ENCODE data around the gene GRIA4. TPM values are rescaled to one million over a fixed set of nuclear protein-coding genes. Genes with fewer than 3 reads are reported as not detected.
"Not testable (repeated sequence)": the region's sequence is repeated elsewhere in the genome, so short reads cannot be mapped to it uniquely, and the experiment has no call there.

Gene GRIA4
- total RNA-seq, 5 donors from 2014 or later (not counting 1 experiment from before 2014, with no cell fraction given): 0.09 TPM; not detected in 4

DNA sequence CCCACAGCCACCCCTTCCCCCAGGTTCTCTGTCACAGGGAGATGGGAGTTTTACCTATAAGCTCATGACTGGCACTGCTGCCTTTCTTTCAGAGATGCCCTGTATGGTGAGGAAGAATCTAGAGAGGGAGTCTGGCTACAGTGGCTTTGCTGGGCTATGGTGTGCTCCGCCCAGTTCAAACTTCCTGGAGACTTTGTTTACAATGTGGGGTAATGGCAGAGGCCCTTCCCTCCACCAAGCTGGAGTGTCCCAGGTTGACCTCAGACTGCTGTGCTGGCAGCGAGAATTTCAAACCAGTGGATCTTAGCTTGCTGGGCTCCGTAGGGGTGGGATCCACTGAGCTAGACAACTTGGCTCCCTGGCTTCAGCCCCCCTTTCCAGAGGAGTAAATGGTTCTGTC lies 268.6 kb downstream of the GRIA4 start:
- Histone ChIP-seq H3K27ac (ENCODE audit: low read length) (no peak overlapping the region), H3K27me3 (replicated peaks in 1 of 2; ENCODE audit: control insufficient read depth in 2 of 2, extremely low read depth in 1 of 2, insufficient read depth in 2 of 2, low read length in 1 of 2) (peaks cover 0 to 6% of the 10 kb centered on the region in 2 experiments), H3K36me3 (ENCODE audit: control insufficient read depth in 2 of 2, extremely low read depth in 1 of 2, insufficient read depth in 1 of 2, low read length in 1 of 2) (no peaks in the 10 kb centered on the region), H3K4me3 (ENCODE audit: control insufficient read depth in 1 of 2, extremely low read depth in 1 of 2, low read length in 1 of 2) (no peak overlapping the region), H3K9me3 (no peaks in the 10 kb centered on the region), H3K4me1 (ENCODE audit: control insufficient read depth in 1 of 2, extremely low read depth in 1 of 2, insufficient read depth in 2 of 2, low read length in 2 of 2) (no peaks in the 10 kb centered on the region)
- H3K27ac Mint-ChIP-seq: no peak overlapping the region
- DNase-seq: no peak
- no peaks in the 10 kb centered on the region for H3K4me1 Mint-ChIP-seq
- H3K4me3 Mint-ChIP-seq: no peak overlapping the region
- H3K36me3 Mint-ChIP-seq: no peaks in the 10 kb centered on the region
- CTCF ChIA-PET: interaction anchor here in 1 of 2 donors (0.6 kb wide), 1 partner anchor 16 kb away, joined by 3 read pairs; no protein-coding TSS in a partner anchor
- WGBS (ENCODE audit: insufficient coverage): 33% methylated on average over 1 of the region's 3 CpGs
- no peaks in the 10 kb centered on the region for H3K27me3 Mint-ChIP-seq
- peaks cover 0 to 7% (median 3%) of the 10 kb centered on the region in 3 donors for H3K9me3 Mint-ChIP-seq
- ATAC-seq (replicated peaks in 1 of 4): no peak
- POLR2A ChIA-PET: interaction anchor here in 1 of 2 donors (1.2 kb wide), 1 partner anchor 23 kb away, joined by 3 read pairs; no protein-coding TSS in a partner anchor

DNA sequence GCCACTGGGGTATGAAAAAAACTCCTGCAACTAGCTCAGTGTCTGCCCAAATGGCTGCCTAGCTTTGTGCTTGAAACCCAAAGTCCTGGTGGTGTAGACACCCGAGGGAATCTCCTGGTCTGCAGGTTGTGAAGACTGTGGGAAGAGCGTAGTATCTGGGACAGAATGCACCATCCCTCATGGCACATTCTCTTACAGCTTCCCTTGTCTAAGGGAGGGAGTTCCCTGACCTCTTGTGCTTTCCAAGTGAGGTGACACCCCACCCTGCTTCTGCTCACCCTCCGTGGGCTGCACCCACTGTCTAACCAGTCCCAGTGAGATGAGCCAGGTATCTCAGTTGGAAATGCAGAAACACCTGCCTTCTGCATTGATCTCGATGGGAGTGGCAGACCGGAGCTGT lies 269.1 kb downstream of the GRIA4 start:
- POLR2A ChIA-PET: interaction anchor here in 1 of 2 donors (1.2 kb wide), 1 partner anchor 23 kb away, joined by 3 read pairs; no protein-coding TSS in a partner anchor
- CTCF ChIA-PET: interaction anchor here in 1 of 2 donors (0.6 kb wide), 1 partner anchor 15 kb away, joined by 3 read pairs; no protein-coding TSS in a partner anchor
- not testable (repeated sequence) for H3K36me3 ChIP-seq (ENCODE audit: control insufficient read depth in 2 of 2, extremely low read depth in 1 of 2, insufficient read depth in 1 of 2, low read length in 1 of 2); ATAC-seq (replicated peaks in 1 of 4); H3K4me1 Mint-ChIP-seq; H3K36me3 Mint-ChIP-seq; H3K9me3 Mint-ChIP-seq; H3K4me3 Mint-ChIP-seq; H3K27ac Mint-ChIP-seq; DNase-seq; H3K4me1 ChIP-seq (ENCODE audit: control insufficient read depth in 1 of 2, extremely low read depth in 1 of 2, insufficient read depth in 2 of 2, low read length in 2 of 2); H3K4me3 ChIP-seq (ENCODE audit: control insufficient read depth in 1 of 2, extremely low read depth in 1 of 2, low read length in 1 of 2); H3K27me3 Mint-ChIP-seq; H3K9me3 ChIP-seq; H3K27me3 ChIP-seq (replicated peaks in 1 of 2; ENCODE audit: control insufficient read depth in 2 of 2, extremely low read depth in 1 of 2, insufficient read depth in 2 of 2, low read length in 1 of 2); H3K27ac ChIP-seq (ENCODE audit: low read length)
- WGBS (ENCODE audit: insufficient coverage): 71% methylated on average over 1 of the region's 5 CpGs

DNA sequence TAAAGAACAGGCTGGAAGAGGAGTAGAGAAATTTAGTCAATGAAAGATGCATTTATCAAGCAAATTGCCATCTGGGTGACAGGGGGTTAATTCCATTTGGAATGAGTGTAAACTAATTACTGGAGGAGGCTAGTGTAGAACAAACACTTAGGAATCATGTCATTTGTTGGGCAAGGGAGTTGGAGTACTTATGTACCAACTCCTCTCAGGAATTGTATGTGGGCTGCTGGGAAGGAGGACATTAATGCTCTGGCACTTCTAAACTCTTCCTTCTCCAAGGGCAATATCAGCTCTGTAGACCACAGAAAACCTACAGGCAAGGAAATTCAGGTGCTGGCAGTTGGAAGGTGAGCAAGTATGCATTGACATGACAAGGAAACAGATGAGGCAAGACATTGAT lies 271.2 kb downstream of the GRIA4 start:
- Histone ChIP-seq H3K4me3 (ENCODE audit: control insufficient read depth in 1 of 2, extremely low read depth in 1 of 2, low read length in 1 of 2) (no peak overlapping the region), H3K36me3 (ENCODE audit: control insufficient read depth in 2 of 2, extremely low read depth in 1 of 2, insufficient read depth in 1 of 2, low read length in 1 of 2) (no peaks in the 10 kb centered on the region), H3K27me3 (replicated peaks in 1 of 2; ENCODE audit: control insufficient read depth in 2 of 2, extremely low read depth in 1 of 2, insufficient read depth in 2 of 2, low read length in 1 of 2) (peaks cover 0 to 6% of the 10 kb centered on the region in 2 experiments), H3K27ac (ENCODE audit: low read length) (no peak overlapping the region), H3K9me3 (no peaks in the 10 kb centered on the region), H3K4me1 (ENCODE audit: control insufficient read depth in 1 of 2, extremely low read depth in 1 of 2, insufficient read depth in 2 of 2, low read length in 2 of 2) (no peaks in the 10 kb centered on the region)
- ATAC-seq (replicated peaks in 1 of 4) (no peak), DNase-seq (no peak)
- Mint-ChIP-seq H3K36me3 (no peaks in the 10 kb centered on the region), H3K27me3 (no peaks in the 10 kb centered on the region), H3K4me1 (no peaks in the 10 kb centered on the region), H3K4me3 (no peak overlapping the region), H3K27ac (no peak overlapping the region), H3K9me3 (no peaks in the 10 kb centered on the region)
- CTCF ChIA-PET: interaction anchor here in 1 of 2 donors (1.4 kb wide), 1 partner anchor 18 kb away, joined by 3 read pairs; no protein-coding TSS in a partner anchor
- POLR2A ChIA-PET: no interaction called here

DNA sequence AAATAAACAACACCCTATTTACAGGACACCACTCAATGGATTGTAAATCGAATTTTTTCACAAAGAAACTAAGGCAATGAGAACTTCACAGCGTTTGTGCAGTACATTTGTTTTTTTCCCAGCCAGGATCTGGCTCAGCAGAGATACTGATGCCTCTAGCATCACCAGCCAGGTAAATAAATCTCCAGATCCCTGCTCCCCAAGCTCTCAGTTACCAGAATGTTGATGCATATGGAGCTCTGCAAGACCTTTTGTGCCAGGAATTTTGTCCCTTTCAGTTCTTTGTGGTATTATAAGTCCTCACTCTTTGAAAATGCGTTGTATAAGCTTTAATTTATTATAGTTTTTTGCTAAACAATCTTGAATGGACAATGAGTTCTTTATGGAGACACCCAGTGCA lies 274.6 kb downstream of the GRIA4 start:
- Histone ChIP-seq H3K27me3 (replicated peaks in 1 of 2; ENCODE audit: control insufficient read depth in 2 of 2, extremely low read depth in 1 of 2, insufficient read depth in 2 of 2, low read length in 1 of 2) (no peaks in the 10 kb centered on the region), H3K9me3 (no peaks in the 10 kb centered on the region), H3K4me3 (ENCODE audit: control insufficient read depth in 1 of 2, extremely low read depth in 1 of 2, low read length in 1 of 2) (no peak overlapping the region), H3K4me1 (ENCODE audit: control insufficient read depth in 1 of 2, extremely low read depth in 1 of 2, insufficient read depth in 2 of 2, low read length in 2 of 2) (no peaks in the 10 kb centered on the region), H3K27ac (ENCODE audit: low read length) (no peak overlapping the region), H3K36me3 (ENCODE audit: control insufficient read depth in 2 of 2, extremely low read depth in 1 of 2, insufficient read depth in 1 of 2, low read length in 1 of 2) (no peaks in the 10 kb centered on the region)
- CTCF ChIA-PET: no interaction called here
- Mint-ChIP-seq H3K27ac (no peak overlapping the region), H3K4me1 (no peaks in the 10 kb centered on the region), H3K36me3 (no peaks in the 10 kb centered on the region), H3K4me3 (no peak overlapping the region), H3K27me3 (peaks cover 0 to 2% of the 10 kb centered on the region in 2 donors), H3K9me3 (no peaks in the 10 kb centered on the region)
- 20% methylated on average over 1 of the region's 3 CpGs for WGBS (ENCODE audit: insufficient coverage)
- no peak for ATAC-seq (replicated peaks in 1 of 4)
- POLR2A ChIA-PET: no interaction called here
- no peak for DNase-seq

DNA sequence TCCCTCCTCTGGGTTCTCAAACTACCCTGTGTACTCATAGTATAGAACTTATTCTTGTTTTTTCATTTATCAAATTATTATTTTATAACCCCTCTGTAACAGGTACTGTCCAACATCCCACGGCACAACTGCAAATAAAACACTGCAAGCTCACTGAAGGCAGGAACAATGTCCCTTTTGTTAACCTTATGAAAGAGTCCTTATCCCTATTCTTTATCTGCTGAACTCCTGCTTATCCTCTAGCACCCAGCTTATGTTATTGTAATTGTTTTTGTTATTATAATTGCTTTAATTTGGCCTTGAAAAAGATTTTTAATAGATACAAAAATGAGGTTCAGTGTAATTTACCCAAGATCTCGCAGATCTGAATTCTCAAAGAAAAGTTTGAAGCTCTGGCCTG lies 281.8 kb downstream of the GRIA4 start:
- ChIA-PET POLR2A (no interaction called here), CTCF (no interaction called here)
- no peaks in the 10 kb centered on the region for H3K9me3 ChIP-seq
- Mint-ChIP-seq H3K36me3 (no peaks in the 10 kb centered on the region), H3K9me3 (no peaks in the 10 kb centered on the region), H3K27ac (no peak overlapping the region), H3K4me3 (no peak overlapping the region), H3K27me3 (peaks cover 0 to 2% of the 10 kb centered on the region in 2 donors), H3K4me1 (no peaks in the 10 kb centered on the region)
- ATAC-seq (replicated peaks in 1 of 4) (no peak), DNase-seq (no peak)
- no peaks in the 10 kb centered on the region for H3K27me3 ChIP-seq (replicated peaks in 1 of 2; ENCODE audit: control insufficient read depth in 2 of 2, extremely low read depth in 1 of 2, insufficient read depth in 2 of 2, low read length in 1 of 2)
- WGBS (ENCODE audit: insufficient coverage): 100% methylated on average over 1 of the region's 2 CpGs
- H3K36me3 ChIP-seq (ENCODE audit: control insufficient read depth in 2 of 2, extremely low read depth in 1 of 2, insufficient read depth in 1 of 2, low read length in 1 of 2): no peaks in the 10 kb centered on the region
- H3K4me1 ChIP-seq (ENCODE audit: control insufficient read depth in 1 of 2, extremely low read depth in 1 of 2, insufficient read depth in 2 of 2, low read length in 2 of 2): no peaks in the 10 kb centered on the region
- H3K4me3 ChIP-seq (ENCODE audit: control insufficient read depth in 1 of 2, extremely low read depth in 1 of 2, low read length in 1 of 2): no peak overlapping the region
- no peak overlapping the region for H3K27ac ChIP-seq (ENCODE audit: low read length)

DNA sequence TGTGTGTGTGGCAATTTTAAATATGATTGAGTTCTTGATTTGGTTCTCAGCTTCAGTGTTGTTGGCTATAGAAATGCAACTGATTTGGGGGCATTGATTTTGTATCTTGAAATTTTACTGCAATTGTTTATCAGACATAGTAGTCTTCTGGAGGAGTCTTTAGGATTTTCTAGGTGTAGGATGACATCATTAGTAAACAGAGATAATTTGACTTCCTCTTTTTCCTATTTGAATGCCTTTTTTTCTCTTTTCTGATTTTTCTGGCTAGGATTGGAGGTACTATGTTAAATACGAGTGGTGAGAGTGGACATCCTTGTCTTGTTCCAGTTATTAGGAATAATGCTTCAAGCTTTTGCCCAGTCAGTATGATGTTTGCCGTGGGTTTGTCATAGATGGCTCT lies 287.3 kb downstream of the GRIA4 start:
- no peaks in the 10 kb centered on the region for H3K4me1 ChIP-seq (ENCODE audit: control insufficient read depth in 1 of 2, extremely low read depth in 1 of 2, insufficient read depth in 2 of 2, low read length in 2 of 2)
- no peaks in the 10 kb centered on the region for H3K36me3 ChIP-seq (ENCODE audit: control insufficient read depth in 2 of 2, extremely low read depth in 1 of 2, insufficient read depth in 1 of 2, low read length in 1 of 2)
- WGBS (ENCODE audit: insufficient coverage): 86% methylated on average over 2 of the region's 2 CpGs
- no peak overlapping the region for H3K4me3 Mint-ChIP-seq
- CTCF ChIA-PET: no interaction called here
- peaks cover 0 to 4% of the 10 kb centered on the region in 2 experiments for H3K27me3 ChIP-seq (replicated peaks in 1 of 2; ENCODE audit: control insufficient read depth in 2 of 2, extremely low read depth in 1 of 2, insufficient read depth in 2 of 2, low read length in 1 of 2)
- H3K9me3 ChIP-seq: no peaks in the 10 kb centered on the region
- H3K4me1 Mint-ChIP-seq: no peaks in the 10 kb centered on the region
- H3K9me3 Mint-ChIP-seq: no peaks in the 10 kb centered on the region
- ATAC-seq (replicated peaks in 1 of 4) (no peak), DNase-seq (no peak)
- H3K27me3 Mint-ChIP-seq: no peaks in the 10 kb centered on the region
- no peak overlapping the region for H3K27ac Mint-ChIP-seq
- H3K4me3 ChIP-seq (ENCODE audit: control insufficient read depth in 1 of 2, extremely low read depth in 1 of 2, low read length in 1 of 2): no peak overlapping the region
- POLR2A ChIA-PET: no interaction called here
- H3K36me3 Mint-ChIP-seq: no peaks in the 10 kb centered on the region
- no peak overlapping the region for H3K27ac ChIP-seq (ENCODE audit: low read length)

DNA sequence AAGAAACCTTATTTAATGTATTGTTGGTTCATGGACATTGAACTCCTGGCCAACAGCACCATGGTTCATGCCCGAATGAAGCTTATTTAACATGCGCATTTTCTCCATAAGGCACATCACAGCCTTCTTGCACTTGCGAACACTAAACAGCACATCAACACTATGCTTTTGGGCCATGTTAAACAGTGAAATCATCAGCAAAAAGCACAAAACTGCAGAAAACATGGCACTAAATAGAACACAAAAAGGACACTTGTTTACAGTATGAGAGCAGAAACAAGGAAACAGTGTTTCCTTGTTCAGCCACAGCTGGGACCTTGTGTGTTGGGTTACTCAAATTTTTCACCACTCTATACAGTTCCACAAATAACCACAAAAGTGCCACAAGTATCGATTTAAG lies 289.9 kb downstream of the GRIA4 start:
- no peaks in the 10 kb centered on the region for H3K9me3 Mint-ChIP-seq
- Histone ChIP-seq H3K27ac (ENCODE audit: low read length) (no peak overlapping the region), H3K27me3 (replicated peaks in 1 of 2; ENCODE audit: control insufficient read depth in 2 of 2, extremely low read depth in 1 of 2, insufficient read depth in 2 of 2, low read length in 1 of 2) (peaks cover 0 to 4% of the 10 kb centered on the region in 2 experiments), H3K36me3 (ENCODE audit: control insufficient read depth in 2 of 2, extremely low read depth in 1 of 2, insufficient read depth in 1 of 2, low read length in 1 of 2) (no peaks in the 10 kb centered on the region), H3K9me3 (no peaks in the 10 kb centered on the region), H3K4me3 (ENCODE audit: control insufficient read depth in 1 of 2, extremely low read depth in 1 of 2, low read length in 1 of 2) (no peak overlapping the region), H3K4me1 (ENCODE audit: control insufficient read depth in 1 of 2, extremely low read depth in 1 of 2, insufficient read depth in 2 of 2, low read length in 2 of 2) (no peaks in the 10 kb centered on the region)
- H3K36me3 Mint-ChIP-seq: no peaks in the 10 kb centered on the region
- H3K4me3 Mint-ChIP-seq: no peak overlapping the region
- H3K27ac Mint-ChIP-seq: no peak overlapping the region
- CTCF ChIA-PET: no interaction called here
- H3K27me3 Mint-ChIP-seq: no peaks in the 10 kb centered on the region
- ATAC-seq (replicated peaks in 1 of 4) (no peak), DNase-seq (no peak)
- WGBS (ENCODE audit: insufficient coverage): 97% methylated on average over 3 of the region's 4 CpGs
- POLR2A ChIA-PET: no interaction called here
- H3K4me1 Mint-ChIP-seq: no peaks in the 10 kb centered on the region
